Kidney capillary endothelial cell (primary cell): ENCODE measurements around the gene A1BG.
"Not testable (repeated sequence)": the region's sequence is repeated elsewhere in the genome, so short reads cannot be mapped to it uniquely, and the experiment has no call there.

Source experiments
- DNase-seq: peaks from one replicate; pipeline ENCODE4 v3.0.0-alpha.2; 2018; ENCODE audit warnings: low spot score

The A1BG gene

DNA sequence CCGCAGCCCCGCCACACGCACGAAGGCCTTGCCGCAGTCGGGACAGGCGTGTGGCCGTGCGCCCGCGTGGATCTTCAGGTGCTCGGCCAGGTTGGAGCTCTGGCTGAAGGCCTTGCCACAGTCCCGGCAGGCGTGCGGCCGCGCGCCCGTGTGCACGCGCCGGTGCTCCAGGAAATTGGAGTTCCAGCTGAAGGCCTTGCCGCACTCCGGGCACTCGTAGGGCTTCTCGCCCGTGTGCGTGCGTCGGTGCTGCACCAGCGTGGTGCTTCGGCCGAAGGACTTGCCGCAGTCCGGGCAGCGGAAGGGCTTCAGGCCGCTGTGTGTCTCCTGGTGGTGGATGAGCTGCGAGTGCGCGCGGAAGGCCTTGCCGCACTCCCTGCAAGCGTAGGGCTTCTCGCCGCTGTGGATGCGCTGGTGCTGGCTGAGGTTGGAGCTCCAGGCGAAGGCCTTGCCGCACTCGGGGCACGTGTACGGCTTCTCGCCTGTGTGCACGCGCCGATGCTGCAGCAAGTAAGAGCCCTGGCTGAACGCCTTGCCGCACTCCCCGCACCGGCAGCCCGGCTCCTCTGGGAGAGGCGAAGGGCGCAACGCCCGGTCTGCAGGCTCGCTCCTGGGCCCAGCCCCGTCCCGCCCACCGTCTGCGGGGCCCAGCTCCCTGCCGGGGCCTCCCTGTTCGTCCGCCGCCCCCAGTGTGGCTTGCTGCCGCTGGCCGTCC, 3.6 kb upstream of the A1BG start:
- no peak for DNase-seq

GRCh38 chr19:58355908-58356765, 2.8 kb upstream of the A1BG start:
- no peak for DNase-seq

- DNase-seq = no peak
Measured at GRCh38 chr19:58355215-58355796, 2.0 kb upstream of the A1BG start.

DNA sequence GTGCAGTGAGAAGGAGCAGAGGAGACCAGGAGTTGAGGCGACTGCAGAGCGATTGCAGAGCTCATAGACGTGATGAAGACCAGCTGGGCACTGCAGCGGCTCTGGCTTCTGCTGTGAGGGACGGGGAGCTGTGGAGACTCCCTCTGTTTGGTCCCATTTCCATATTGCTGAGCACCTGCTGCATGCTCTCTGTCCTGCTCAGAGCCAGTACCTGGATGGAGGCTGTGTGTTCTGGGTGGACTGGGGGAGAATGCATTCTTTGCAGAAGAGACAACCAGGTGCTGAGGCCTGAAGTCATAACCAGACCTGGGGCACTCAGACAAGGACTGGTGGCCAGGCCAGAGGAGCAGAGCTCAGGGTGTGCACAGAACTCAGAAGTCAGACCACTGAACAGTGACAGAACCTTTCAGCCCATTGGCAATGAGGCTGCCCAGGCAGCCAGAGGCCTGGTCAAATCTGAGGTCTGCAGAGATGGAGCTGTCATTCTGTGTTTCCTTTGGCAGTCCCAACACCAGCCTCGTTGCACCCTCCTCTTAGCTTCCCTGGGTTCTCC, 1.3 kb upstream of the A1BG start:
- no peak for DNase-seq

GRCh38 chr19:58353717-58354477, 605 bp upstream of the A1BG start:
- DNase-seq = no peak

DNA sequence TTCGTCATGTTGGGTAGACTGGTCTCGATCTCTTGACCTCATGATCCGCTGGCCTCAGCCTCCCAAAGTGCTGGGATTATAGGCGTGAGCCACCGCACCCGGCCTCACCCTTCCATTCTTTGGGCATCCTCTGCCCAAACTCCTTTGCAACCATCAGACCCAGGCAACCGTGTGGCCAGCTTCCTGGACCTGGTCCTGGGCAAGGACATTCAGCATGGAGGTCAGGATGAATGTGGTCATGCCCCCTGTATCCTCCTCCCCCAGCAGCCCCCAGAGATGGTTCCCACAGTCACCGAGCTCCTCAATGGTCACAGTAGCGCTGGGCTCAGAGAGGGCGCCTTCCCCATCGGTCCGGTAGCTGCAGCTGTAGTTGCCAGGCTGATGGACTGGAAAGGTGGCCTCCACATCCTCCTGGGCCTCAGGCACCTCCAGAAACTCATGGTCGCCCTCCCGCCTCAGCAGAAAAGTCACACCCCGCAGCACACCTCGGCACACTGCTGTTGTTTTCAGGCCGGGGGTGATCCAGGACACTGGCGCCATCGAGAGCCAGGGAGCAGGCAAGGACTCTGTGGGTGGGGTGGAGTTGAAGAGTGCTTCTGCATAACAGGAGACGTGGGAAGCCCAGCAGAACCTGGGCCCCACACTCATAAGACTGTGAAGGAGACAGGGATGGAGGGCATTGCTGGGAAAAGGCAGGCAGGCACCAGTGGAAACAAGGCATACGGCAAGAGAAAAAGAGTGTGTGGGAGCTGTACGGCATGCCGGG, 1.1 kb downstream of the A1BG start:
- no peak for DNase-seq

- DNase-seq = no peak
Measured at GRCh38 chr19:58351558-58351878, 1.8 kb downstream of the A1BG start.

DNA sequence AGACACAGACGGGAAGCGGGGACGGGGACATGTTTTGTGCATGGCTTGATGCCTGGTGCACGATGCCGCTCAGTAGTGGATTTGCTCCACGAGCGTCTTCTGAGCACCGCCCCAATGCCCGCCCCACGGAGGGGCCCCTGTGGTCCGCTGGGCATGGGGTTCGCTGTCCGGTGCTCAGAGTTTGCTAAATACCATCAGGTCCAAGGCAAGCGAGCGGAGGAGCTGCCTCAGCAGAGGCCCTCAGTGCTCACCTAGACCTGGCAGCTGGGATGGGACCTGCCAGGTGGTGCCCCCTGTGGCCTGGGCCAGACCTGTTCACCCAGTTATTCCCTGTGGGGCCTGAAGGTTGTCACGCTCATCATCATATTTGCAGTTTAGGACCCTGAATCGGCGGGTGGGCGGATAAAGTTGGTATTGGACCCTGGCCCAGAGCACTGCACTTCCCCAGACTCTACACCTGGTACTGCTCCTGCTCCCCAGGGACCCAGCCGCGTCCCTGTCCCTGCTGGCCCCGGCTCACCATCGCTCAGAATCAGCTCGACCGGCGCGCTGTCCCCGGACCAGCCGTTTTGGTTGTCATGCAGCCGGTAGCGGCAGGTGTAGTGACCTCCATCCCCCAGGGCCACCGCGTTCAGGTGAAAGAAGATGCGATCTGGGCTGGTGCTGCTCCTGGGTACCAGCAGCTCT, 2.3 kb downstream of the A1BG start:
- no peak for DNase-seq

GRCh38 chr19:58350001-58350861, 3.1 kb downstream of the A1BG start:
- no peak for DNase-seq

- no peak for DNase-seq
Measured at GRCh38 chr19:58349590-58349989, 3.7 kb downstream of the A1BG start.

- not testable (repeated sequence) for DNase-seq
Measured at GRCh38 chr19:58348080-58348479, 5.2 kb downstream of the A1BG start.

GRCh38 chr19:58346961-58347929, 6.0 kb downstream of the A1BG start:
- no peak for DNase-seq

- DNase-seq = no peak
Measured at GRCh38 chr19:58345558-58345957, 7.7 kb downstream of the A1BG start.

- no peak for DNase-seq
Measured at GRCh38 chr19:58338825-58339558, 14.3 kb downstream of the A1BG start.

GRCh38 chr19:58338336-58338735, 15.0 kb downstream of the A1BG start:
- DNase-seq = no peak

- no peak for DNase-seq
Measured at GRCh38 chr19:58336820-58337219, 16.5 kb downstream of the A1BG start.

DNA sequence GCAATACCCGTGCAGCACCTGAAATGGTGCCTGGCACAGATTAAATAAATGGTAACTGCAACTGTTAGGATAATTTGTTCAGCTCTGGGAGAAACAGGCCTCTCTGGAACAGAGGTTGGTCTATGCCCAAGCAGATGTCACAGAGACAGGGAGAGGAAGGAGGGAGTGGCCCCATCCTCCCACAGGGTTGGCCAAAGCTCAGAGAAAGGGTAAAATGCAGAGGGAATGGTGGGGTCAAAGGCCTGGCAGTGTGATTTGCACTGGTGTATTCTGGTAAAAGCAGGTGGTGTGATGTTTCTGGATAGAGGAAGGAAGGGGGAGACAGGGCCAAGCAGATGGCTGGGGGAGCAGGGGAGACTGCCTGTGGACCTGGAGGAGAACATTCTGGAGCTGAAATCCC, 17.1 kb downstream of the A1BG start:
- DNase-seq = no peak

DNA sequence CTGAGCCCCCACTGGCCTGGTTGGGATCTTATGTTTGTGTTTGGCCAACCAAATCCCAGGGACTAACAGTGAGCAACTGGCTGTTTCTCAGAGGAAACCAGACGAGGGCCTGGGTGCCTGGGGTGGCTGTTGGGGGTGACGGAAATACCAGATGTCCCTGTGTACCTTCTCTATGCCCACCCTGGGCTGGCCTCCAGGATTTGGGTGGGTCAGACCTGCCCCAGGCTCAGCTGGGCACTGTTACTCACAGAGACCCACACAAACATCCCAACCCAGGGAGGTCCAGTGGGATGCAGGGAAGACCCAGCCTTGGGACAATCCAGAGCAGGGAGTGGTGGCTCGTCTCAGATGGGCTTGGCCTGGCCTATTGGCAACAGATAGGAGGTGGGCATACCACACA, 17.7 kb downstream of the A1BG start:
- DNase-seq = no peak
